GM12872 (cell line): ENCODE measurements around the gene DUSP12.

Experiments used
- TF ChIP-seq, protein P1 (sequence below): IDR thresholded peaks from 3 replicates; pipeline ENCODE4 v1.5.1; 2011; ENCODE audit warnings: low read depth, mild to moderate bottlenecking, low read length, moderate library complexity; ENCODE audit not compliant: insufficient read depth

DUSP12 gene

DNA sequence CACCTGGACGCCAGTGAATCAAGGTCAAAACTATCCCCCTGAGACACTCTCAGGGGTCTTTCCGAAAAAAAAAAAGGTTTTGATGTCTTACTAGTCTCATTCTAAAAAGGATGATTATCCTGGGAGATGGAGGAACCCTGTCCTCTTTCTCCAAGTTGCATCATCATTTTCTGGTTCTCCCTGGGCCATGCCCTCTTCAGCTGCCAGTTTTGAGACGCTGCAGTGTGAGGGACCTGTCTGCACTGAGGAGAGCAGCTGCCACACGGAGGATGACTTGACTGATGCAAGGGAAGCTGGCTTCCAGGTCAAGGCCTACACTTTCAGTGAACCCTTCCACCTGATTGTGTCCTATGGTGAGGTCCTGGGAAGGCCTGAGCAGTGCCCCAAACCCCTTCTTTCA, 39.0 kb upstream of the DUSP12 start:
- TF ChIP-seq, protein P1, sequence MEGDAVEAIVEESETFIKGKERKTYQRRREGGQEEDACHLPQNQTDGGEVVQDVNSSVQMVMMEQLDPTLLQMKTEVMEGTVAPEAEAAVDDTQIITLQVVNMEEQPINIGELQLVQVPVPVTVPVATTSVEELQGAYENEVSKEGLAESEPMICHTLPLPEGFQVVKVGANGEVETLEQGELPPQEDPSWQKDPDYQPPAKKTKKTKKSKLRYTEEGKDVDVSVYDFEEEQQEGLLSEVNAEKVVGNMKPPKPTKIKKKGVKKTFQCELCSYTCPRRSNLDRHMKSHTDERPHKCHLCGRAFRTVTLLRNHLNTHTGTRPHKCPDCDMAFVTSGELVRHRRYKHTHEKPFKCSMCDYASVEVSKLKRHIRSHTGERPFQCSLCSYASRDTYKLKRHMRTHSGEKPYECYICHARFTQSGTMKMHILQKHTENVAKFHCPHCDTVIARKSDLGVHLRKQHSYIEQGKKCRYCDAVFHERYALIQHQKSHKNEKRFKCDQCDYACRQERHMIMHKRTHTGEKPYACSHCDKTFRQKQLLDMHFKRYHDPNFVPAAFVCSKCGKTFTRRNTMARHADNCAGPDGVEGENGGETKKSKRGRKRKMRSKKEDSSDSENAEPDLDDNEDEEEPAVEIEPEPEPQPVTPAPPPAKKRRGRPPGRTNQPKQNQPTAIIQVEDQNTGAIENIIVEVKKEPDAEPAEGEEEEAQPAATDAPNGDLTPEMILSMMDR = no peak

DNA sequence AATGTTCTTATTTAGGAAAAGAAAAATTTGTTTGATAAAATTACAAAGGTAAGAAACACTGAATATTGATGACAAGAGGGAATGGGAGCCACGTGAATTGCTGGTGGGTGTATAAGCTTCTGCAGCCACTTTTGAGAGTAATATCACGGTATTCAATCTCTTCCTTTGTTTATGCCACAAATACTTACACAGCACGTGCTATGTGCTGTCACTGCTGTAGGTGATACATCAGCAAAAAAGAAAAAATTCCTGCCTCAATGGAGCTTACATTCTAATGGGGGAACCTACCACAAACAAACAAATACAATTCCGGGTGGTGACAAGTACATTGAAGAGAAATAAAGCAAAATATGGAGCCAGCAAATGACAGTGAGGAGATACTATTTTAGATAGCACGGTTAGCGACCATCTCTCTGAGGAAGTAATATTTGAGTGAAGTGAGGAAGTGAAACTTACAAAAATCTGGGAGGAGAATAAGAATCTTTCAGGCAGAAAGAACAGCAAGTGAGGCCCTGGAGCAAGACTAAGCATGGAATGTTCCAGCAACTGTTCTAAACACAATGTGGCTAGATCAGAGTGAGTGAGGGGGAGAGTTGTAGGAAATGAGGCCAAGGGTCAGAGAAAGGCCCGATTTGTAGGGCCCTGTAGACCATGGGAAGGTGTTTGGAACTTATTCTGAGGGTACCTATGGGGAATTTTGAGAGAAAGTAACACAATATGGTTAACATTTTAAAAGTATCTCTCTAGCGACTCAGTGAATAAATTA, 30.8 kb upstream of the DUSP12 start:
- TF ChIP-seq, protein P1 = no peak

DNA sequence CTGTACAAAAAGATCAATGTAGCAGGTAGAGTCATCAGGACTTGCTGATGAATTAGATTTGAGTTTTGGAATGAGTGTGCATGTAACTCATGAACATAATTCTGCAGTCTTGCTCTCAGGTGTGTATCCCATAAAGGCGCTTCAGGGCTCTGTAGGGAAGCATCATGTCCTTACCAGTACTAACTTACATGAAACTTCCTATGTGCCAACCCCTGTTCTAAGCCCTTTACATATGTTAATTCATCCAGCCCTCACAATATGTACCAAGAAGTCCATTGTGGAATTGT, 30.3 kb upstream of the DUSP12 start:
- TF ChIP-seq, protein P1 = no peak

DNA sequence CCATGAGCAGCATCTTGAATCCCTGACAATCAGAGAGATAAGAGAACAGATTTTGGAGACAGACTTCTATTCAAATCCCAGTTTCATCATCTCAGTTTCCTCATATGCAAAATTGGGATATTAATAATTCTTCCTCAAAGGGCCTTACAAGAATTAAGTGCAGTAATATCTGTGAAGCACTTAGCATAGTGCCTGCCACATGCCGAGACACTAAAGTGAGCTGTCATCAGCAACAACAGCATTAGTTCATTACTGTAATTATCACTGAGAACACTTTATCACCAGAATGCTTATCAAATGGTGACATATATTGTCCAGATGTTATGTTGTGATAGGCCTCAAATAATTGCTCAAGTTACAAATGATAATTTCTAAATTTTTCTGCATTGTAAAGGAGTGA, 29.2 kb upstream of the DUSP12 start:
- TF ChIP-seq, protein P1 = no peak

DNA sequence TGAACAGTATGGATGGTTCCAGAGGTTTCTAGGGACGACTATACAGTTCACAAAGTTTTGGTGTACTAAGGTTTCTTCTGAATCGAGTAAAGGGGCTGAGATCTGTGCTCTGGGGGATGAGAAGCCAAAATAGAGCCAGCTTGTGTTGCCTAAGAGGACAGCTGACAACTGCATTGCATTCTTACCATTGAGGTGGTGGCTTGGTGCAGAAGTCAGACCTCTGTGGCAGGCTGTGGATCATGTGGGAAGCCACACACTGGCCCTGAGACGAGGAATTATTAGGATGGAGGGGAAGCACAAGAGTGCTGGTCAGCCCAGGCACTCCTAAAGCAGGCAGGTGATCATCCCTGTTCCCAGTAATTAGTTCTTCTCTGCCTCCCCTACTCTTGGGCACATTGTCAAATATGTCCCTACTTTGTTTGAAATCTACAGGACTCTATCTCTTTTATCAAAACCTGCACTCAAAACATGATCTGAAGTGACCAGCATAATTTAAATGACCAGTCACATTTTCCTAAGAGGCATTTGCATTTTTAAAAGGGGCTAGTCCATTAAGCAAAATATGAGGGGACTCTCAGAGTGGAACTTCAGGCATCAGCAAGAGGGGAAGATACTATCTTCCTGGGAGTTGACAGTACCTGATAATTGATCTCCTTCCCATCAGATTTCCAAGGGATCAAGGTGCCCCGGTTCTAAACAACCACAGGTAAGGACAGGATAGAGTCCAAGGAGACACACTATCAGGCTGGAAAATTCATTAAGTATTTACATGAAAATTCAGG, 28.4 kb upstream of the DUSP12 start, which contains the start of gene FCRLB:
Gene FCRLB (plus strand): TSS at position 589 of the 782 bp plus-strand sequence. CDS start 1,129 bp downstream, outside the sequence.
- TF ChIP-seq, protein P1 = no peak

DNA sequence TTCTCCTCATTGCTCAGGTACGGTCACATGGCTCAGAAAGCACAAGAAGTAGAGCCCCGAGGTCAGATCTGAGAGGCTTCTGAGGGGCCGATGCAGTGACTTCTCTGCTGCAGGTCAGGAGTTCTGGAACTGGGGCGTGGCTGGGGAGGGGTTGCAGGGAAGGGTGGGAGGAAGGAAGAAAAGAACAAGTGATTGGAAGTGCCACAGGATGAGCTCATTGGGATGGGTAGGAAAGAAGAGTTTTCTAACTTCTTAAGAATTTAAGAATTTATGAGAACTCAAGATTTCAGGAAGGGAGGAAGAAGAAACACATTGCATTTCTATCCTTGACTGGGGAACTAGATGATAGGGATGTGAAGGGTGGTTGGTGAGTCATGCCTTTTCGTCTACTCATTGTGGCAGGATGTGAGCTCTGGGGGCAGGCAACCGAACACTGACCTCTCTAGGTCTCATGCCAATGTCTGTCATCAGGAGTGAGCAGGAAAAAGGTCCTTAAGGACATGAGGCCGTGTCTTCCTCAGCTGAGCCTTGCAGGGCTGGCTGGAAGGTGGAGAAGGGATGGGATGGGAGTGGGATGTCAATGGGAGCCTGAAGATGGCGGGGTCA, 27.7 kb upstream of the DUSP12 start:
- TF ChIP-seq, protein P1 = no peak

DNA sequence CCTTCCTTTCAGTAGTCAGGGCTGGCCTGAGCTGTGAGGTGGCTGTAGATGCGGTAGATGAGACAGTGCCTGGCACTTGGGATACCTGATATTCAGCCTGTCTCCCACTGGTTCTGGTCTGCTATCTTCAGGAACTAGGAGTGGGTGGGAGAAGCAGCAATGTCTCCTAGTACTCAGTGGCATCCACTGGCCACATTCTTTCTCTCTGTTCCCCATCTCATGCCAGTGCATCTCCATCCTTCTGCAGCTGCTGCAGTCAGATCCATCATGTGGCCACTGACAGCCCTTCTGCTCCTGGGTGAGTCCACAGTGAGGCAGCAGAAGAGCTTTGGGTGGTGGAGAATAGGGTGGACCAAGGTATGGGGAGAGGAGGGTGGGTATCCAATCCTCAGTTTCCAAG, 27.2 kb upstream of the DUSP12 start:
- TF ChIP-seq, protein P1 = no peak
